ENCODE data around the gene STIM2.
"Not testable (repeated sequence)": the region's sequence is repeated elsewhere in the genome, so short reads cannot be mapped to it uniquely, and the experiment has no call there.

STIM2 gene

GRCh38 chr4:26870576-26871262 lies 10.1 kb downstream of the STIM2 start:
- DNase-seq: no peak

DNA sequence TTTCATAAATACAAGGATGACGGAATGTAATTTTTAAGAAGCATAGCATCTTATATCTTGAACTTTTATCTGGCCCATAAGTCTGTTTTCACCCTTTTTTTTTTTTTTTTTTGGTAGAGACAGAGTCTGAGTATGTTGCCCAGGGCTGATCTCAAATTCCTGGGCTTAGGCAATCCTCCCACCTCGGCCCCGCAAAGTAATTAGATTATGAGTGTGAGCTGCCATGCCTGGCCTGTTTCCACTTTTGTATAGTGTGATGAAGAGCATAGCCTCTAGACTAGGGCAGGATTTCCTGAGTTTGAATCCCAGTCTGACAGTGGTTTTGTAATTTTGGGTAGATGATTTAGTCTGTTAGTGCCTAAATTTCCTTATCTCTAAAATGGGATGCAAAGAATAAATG lies 11.0 kb downstream of the STIM2 start:
- no peak for DNase-seq

- DNase-seq: peak; percentile 57
These were observed 12.9 kb downstream of the STIM2 start for GRCh38 chr4:26873391-26874026.

- DNase-seq: no peak
These were observed 13.5 kb downstream of the STIM2 start for GRCh38 chr4:26874110-26874509.

DNA sequence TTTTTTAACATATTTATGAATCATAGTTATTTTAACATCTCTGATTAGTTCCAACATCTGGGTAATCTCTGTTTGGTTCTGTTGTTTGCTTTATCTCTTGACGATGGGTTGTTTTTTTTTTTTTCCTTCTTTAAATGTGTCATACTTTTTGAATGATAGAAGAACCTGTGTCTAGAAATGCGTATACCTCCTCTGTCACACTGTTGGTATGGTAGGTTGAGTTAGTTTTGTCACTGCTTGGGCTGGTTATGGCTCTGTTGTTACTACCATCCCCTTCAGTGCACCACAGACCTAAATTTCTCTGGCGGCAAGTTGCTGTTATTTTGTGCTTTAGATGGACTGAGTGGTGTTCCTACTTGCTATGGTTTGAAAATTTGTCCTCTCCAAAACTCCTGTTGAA lies 16.8 kb downstream of the STIM2 start:
- DNase-seq: no peak

- no peak for DNase-seq
These were observed 17.3 kb downstream of the STIM2 start for GRCh38 chr4:26877961-26878360.

DNA sequence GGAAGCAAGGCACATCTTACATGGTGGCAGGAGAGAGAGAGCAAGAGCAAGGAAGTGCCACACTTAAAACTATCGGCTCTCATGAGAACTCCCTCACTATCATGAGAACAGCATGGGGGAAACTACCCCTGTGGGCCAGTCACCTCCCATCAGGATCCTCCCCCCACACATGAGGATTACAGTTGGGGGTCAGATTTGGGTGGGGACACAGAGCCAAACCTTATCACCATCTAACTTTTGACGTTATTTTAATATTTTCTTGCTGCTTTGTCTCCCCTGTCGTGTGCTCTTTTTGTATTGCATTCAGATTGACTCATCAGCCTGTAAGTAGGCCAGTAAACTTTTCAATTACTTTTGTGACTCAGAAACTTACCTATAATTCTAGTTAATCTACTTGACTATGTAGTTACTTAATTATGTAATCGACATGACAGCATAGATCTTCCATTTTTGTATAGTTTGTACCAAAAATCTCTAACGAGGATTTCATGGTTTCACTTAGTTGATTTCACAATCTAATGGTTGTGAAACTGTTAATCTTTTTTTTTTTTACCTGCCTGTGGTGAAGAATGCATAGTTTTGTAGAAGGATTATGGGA lies 18.3 kb downstream of the STIM2 start:
- no peak for DNase-seq

DNA sequence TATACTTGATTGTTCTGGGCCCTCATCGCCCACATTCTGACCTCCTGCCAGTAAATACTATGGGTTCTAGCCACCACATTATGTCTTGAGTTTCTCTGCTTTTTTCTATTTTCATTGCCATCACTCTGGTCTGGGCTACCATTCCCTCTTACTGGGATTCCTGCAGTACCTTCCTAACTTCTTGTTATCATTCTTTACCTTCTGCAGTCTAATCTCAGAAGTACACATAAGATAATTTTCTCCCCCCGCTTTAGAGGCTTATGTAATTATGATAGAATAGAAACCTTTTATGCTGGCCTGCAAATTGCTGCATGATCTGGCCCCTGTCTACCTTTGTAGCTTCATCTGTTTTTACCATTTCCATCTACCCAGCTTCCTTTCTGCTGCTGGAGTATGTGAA lies 19.2 kb downstream of the STIM2 start:
- DNase-seq: peak; percentile 20

DNA sequence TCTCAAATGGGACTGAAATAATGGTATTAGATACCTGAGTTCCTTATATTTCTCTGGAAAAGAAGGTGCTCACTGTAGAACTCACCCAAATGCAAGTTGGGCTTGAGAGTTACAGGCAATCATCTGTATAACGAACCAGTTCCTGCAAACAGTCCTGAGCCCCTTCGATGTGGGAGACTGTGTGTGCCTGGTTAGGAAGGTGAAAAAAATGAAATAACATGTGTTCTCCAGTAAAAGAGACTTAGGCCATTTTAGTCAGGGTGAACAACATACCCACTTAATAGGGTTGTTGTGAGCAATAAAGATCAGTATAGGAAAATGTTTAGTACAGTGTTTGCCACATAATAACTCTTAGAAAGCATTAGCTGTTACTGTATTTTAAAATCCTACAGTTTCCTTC lies 23.4 kb downstream of the STIM2 start:
- peak; percentile 15 for DNase-seq

DNA sequence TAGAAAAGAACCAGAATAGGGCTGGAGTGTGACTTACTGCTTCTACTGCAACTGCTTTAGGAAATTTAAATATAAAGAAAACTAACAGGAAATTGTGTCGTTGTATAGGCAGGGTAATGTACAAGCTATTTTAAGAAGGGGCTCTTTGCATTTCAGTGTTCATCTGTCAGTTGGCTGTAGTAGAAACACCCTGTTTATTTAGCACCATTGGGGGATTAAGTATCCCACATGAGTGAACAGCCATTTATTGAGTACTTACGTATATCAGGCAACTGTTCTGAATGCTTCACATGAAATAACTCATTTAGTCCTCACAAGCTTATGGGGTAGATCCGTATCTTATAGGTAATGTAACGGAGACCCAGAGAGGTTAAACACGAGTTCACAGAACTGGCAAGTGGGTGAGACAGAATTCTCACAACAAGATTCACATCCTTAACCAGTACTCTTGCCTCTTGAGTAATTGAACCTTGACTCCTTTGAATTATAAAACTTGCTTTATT lies 23.9 kb downstream of the STIM2 start:
- no peak for DNase-seq

GRCh38 chr4:26885912-26886274 lies 25.3 kb downstream of the STIM2 start:
- DNase-seq: peak; percentile 45

DNA sequence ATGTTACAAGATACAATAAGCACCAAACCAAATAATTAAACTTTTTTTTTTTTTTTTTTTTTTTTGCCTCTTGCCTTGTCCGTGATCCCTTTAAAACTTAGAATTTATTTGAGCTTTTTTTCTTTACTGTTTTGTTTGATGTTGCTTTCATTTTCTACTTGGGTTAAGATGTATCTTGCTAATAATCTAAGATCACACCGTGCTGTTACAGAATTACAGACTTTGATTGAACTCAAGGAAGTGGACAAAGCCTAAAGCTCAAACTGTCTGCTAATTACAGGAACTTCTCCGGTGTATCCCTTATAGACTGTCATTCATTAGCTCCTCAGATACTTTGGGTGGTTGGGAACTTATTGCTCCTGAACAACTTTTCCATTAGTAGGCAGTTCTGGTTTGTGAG lies 26.5 kb downstream of the STIM2 start:
- no peak for DNase-seq

DNA sequence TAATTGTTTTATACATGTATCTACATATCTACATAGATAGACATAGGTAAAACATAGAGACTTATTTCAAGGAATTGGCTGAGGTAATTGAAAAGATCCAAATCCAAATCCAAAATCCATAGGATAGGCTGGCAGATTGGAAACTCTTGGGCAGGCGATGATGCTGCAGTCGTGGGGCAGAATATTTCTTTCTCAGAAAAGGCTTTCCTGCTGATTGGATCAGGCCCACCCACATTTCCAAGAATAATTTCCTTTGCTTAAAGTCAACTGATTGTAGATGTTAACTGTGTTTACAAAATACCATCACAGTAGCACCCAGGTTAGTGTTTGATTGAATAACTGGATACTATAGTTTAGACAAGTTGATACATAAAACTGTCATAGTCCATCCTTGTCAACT lies 27.2 kb downstream of the STIM2 start:
- no peak for DNase-seq

DNA sequence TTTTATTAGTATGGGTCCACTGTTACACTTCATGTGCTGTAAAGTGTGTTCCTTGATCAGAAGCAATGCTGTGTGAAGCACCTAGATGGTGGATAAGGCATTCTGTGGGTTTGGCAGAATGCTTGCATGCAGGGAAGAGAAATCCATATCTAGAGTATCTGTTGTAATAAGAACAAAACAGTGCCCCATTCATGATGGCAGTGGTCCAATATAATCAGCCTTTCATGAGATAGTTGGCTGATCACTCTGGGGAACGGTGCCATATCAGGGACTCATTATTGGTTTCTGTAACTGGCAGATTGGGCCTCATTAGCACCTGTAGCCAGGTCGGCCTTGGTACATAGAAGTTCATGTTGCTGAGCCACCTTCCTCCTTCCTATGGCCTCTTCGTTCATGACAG lies 28.7 kb downstream of the STIM2 start:
- DNase-seq: no peak

- no peak for DNase-seq
These were observed 30.4 kb downstream of the STIM2 start for GRCh38 chr4:26891054-26891453.

GRCh38 chr4:26891867-26892266 lies 31.2 kb downstream of the STIM2 start:
- DNase-seq: no peak

DNA sequence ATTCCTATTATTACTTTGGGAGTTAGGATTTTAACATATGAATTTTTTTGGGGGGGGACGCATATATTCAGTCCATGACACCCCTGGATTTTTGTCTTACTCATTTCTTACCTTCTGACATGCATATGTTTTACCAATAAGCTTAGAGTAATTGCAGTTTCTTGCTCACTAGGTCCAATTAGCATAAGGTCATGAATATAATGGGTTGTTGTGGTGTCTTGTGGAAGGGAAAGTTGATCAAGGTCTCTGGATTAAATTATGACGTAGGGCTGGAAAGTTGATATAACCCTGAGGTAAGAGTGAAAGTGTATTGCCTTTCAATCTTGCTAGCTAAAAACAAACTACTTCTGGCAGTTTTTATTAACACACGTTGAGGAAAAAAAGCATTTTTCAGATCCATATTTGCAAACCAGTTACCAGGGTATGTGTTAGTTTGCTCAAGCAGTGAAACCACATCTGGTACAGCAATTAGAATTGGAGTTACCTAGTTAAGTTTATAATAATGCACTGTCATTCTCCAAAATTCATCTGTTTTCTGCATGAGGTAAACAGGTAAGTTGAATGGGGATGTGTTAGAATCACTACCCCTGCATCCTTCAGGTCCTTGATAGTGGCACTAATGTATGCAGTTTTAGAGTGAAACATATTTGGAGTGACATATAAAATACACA lies 32.0 kb downstream of the STIM2 start:
- DNase-seq: no peak

DNA sequence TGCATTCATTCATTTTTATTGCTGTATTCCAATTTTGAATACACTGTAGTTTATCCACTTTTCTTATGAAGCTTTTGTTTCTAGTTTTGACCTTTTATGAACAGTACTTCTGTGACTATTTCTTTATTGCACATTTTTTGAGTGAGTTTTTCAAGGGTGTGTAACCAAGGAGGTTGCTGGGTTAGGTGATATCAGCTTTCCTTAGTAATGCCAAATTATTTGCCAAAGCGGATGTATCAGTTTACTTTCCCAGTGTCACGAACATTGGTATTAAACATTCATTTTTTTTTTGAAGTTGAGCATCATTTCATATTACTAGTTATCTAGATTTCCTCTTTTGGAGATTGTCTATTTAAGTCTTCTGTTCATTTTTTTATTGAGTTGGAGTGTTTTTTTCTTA lies 32.9 kb downstream of the STIM2 start:
- no peak for DNase-seq

GRCh38 chr4:26894881-26895280 lies 34.2 kb downstream of the STIM2 start:
- DNase-seq: not testable (repeated sequence)

GRCh38 chr4:26896636-26897035 lies 36.0 kb downstream of the STIM2 start:
- DNase-seq: no peak

DNA sequence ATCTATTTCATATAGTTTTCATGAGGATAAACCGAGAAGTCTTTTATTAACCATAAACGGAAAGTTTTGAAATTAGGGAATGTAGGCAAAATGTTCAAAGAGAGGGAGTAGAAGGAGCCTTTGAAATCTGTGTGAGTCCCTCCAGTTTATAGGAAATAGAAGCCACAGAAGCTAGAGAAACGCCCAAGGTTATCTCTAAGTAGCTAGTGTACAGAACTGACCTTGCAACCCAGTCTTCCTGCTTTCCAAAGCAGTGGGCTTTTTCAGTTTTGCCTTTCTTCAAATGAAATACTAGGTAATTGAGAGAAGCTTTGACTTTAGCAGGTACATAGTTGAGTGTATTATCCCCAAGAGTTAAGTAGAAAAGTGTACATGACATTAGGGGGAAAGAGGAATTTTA lies 39.4 kb downstream of the STIM2 start:
- no peak for DNase-seq

DNA sequence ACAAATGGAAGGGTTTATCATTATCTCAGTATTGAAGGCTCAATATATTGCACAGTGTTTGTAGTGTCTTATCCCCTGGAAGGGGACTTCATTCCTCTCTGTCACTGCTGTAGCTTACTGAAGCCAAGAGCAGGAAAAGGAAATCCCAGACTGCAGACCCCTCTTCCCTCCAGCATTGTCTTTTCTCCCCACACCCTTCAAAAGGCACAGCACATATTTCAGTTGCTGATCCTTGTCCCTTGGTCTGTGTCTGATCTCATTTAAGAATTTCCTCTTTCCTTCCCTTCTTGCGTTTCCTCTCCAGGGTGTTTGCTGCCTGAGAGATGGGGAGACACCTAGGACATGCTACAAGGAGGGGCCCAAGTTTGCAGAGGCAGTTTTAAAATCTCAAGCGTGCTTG lies 40.1 kb downstream of the STIM2 start:
- no peak for DNase-seq

DNA sequence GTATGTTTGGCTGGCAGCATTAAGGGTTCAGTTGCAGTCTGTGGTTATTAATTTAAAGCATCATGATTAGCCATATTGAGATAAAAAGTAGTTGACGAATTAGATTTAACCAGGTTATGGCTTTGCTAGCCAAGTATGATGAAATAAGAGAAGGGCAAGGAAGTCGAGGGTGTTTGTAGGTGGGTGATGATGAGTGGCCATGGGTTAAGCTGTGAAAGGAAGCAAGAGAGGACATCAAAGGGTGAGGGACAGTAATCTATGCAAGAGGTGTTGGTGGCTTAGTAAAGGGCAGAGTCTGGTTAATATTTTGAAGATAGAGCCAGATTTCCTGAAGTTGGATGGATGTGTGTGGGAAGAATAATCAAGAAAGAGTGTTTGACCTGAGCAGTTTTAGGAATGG lies 44.5 kb downstream of the STIM2 start:
- no peak for DNase-seq

Data from CD4-positive, alpha-beta T cell treated with Interleukin-17A for 4 hours (primary cell).